ENCODE data around the gene CDYL2. TPM values are rescaled to one million over a fixed set of nuclear protein-coding genes. Genes with fewer than 3 reads are reported as not detected.

The CDYL2 gene
- total RNA-seq, 2 experiments from 2014 or later: 24.5 to 27.8 TPM

DNA sequence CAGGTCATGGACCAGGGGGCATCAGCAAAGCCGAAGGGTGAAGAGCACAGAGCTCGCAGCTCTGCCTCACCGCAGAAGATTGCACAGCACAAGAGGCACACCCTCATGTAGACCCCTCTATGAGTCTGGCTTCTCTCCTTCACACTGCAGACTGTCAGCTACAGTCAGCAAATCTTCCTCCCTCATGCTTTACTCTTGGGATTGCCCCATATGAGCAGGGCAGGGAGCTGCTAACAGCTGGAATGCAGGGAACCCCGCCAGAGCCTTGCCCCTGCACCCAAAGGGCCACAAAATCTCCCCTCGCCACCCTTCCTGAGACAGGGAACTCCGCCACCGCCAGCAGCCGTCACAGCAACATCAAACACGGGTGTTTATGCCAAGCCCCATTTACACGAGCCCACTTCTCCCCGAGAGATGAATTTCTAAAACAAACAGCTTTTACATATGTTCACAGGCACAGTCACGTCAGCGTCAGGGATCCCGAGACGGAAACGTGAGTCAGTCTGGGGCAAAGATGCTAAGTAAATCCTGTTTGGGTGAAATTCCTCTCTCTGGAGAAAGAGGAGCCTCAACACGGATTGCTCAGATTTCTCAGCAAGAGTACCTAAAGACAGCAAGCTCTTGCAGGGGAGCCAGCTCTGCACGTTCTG is 121.9 kb downstream of the CDYL2 start:
- H3K4me1 Mint-ChIP-seq: no peaks in the 10 kb centered on the region
- peaks cover 2% of the 10 kb centered on the region for H3K27me3 Mint-ChIP-seq
- no peak overlapping the region for H3K4me3 Mint-ChIP-seq
- POLR2A ChIA-PET: no interaction called here
- H3K36me3 Mint-ChIP-seq: peaks cover 4% of the 10 kb centered on the region
- ATAC-seq (ENCODE audit: low read depth): no peak
- peaks cover 2% of the 10 kb centered on the region for H3K9me3 Mint-ChIP-seq
- H3K27ac Mint-ChIP-seq: no peak overlapping the region
- no peak for DNase-seq

- no peaks in the 10 kb centered on the region for H3K4me1 Mint-ChIP-seq
- peaks cover 1% of the 10 kb centered on the region for H3K9me3 Mint-ChIP-seq
- H3K27ac Mint-ChIP-seq: no peak overlapping the region
- no peak overlapping the region for H3K4me3 Mint-ChIP-seq
- DNase-seq (no peak), ATAC-seq (ENCODE audit: low read depth) (no peak)
- POLR2A ChIA-PET: no interaction called here
- peaks cover 1% of the 10 kb centered on the region for H3K27me3 Mint-ChIP-seq
- H3K36me3 Mint-ChIP-seq: peaks cover 6% of the 10 kb centered on the region
Measured at GRCh38 chr16:80681436-80681835, 123.0 kb downstream of the CDYL2 start.

DNA sequence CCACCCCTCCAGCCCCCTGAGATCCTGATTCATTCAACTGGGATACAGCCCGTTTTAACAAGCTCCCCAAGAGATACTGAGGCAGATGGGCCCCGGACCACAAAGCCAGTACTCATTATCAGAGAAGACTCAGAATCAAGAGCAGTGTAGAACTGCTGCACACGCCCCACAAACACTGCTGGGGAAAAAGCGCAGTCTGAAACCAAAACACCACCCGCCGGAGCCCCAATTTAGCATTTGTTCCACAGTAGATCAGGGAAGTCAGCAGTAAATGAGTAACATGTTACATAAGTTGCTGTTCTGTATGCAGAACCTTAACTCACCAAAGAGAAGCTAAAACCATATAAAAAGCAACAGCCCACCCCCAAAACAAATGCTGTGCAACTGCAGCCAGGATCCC is 123.6 kb downstream of the CDYL2 start:
- H3K9me3 Mint-ChIP-seq: peaks cover 4% of the 10 kb centered on the region
- peaks cover 6% of the 10 kb centered on the region for H3K36me3 Mint-ChIP-seq
- H3K27ac Mint-ChIP-seq: no peak overlapping the region
- H3K27me3 Mint-ChIP-seq: peaks cover 1% of the 10 kb centered on the region
- ATAC-seq (ENCODE audit: low read depth) (no peak), DNase-seq (no peak)
- H3K4me1 Mint-ChIP-seq: no peaks in the 10 kb centered on the region
- H3K4me3 Mint-ChIP-seq: no peak overlapping the region
- POLR2A ChIA-PET: no interaction called here

DNA sequence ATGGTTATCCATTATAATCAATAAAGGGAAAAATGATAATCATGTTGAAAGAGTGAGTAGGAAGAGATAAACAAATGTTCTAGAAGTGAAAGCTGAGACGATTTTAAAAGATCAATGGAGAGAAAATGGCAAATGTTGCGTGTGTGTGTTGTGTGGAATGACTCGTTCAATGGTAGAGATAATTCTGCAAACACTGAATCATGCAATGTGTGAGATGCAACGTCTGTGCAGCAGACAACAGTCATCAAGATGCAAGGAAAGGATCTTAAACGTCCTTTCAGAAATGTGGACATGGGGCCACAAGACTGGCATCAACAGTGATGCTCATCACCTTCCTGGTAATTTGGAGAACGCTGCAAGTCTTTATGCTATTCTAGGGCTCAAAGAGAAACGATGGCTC is 124.4 kb downstream of the CDYL2 start:
- ATAC-seq (ENCODE audit: low read depth) (no peak), DNase-seq (no peak)
- peaks cover 4% of the 10 kb centered on the region for H3K9me3 Mint-ChIP-seq
- POLR2A ChIA-PET: no interaction called here
- H3K36me3 Mint-ChIP-seq: peaks cover 9% of the 10 kb centered on the region
- no peak overlapping the region for H3K4me3 Mint-ChIP-seq
- H3K4me1 Mint-ChIP-seq: no peaks in the 10 kb centered on the region
- H3K27me3 Mint-ChIP-seq: peaks cover 1% of the 10 kb centered on the region
- no peak overlapping the region for H3K27ac Mint-ChIP-seq

DNA sequence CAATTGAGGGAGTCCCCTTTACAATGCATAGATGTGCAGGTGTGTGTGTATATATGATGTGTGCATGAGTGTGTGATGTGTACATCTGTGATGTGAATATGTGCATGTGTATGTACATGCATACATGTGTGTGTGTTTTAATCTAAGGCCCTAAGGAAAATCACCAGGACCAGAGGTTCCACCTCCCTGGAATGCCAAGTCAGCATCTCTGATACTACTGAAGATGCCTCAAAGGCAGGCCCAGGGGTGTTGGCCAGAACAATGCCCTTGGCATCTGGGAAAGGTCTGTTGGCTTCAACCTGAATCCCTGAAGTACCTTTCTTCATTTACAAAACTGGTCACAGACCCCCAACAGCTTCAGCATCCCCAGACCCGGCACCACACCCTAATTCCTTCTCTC is 129.5 kb downstream of the CDYL2 start:
- DNase-seq: no peak
- POLR2A ChIA-PET: no interaction called here

DNA sequence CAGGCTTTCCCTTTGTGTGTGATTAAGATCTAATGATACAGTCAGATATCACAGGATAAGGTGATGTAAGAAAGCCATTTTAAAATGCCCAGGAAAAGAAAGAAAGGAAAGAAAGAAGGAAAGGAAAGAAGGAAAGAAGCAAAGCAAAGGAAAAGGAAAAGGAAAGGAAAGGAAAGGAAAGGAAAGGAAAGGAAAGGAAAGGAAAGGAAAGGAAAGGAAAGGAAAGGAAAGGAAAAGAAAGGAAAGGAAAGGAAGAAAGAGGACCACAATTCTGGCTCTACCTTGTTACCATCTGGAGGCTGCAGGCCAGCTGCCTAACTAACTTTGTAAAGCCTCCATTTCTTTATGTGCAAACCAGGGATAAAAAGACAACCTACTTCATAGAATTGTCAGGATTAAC is 132.0 kb downstream of the CDYL2 start:
- Mint-ChIP-seq H3K9me3 (peaks cover 12% of the 10 kb centered on the region), H3K4me1 (peaks cover 5% of the 10 kb centered on the region), H3K36me3 (peaks cover 17% of the 10 kb centered on the region), H3K27ac (no peak overlapping the region), H3K27me3 (peaks cover 1% of the 10 kb centered on the region), H3K4me3 (no peak overlapping the region)
- no peak for DNase-seq
- no peak for ATAC-seq (ENCODE audit: low read depth)
- POLR2A ChIA-PET: no interaction called here

More for the DNA sequence above, 129.5 kb downstream of the CDYL2 start:
- Mint-ChIP-seq H3K27me3 (peaks cover 1% of the 10 kb centered on the region), H3K4me3 (no peak overlapping the region), H3K27ac (no peak overlapping the region), H3K9me3 (peaks cover 9% of the 10 kb centered on the region), H3K36me3 (peaks cover 16% of the 10 kb centered on the region), H3K4me1 (peaks cover 4% of the 10 kb centered on the region)
- ATAC-seq (ENCODE audit: low read depth): no peak

GRCh38 chr16:80671281-80671849 is 133.0 kb downstream of the CDYL2 start:
- peaks cover 10% of the 10 kb centered on the region for H3K9me3 Mint-ChIP-seq
- H3K4me3 Mint-ChIP-seq: no peak overlapping the region
- POLR2A ChIA-PET: no interaction called here
- H3K27ac Mint-ChIP-seq: no peak overlapping the region
- no peak for DNase-seq
- H3K36me3 Mint-ChIP-seq: peaks cover 16% of the 10 kb centered on the region
- H3K27me3 Mint-ChIP-seq: no peaks in the 10 kb centered on the region
- no peak for ATAC-seq (ENCODE audit: low read depth)
- H3K4me1 Mint-ChIP-seq: peaks cover 5% of the 10 kb centered on the region

DNA sequence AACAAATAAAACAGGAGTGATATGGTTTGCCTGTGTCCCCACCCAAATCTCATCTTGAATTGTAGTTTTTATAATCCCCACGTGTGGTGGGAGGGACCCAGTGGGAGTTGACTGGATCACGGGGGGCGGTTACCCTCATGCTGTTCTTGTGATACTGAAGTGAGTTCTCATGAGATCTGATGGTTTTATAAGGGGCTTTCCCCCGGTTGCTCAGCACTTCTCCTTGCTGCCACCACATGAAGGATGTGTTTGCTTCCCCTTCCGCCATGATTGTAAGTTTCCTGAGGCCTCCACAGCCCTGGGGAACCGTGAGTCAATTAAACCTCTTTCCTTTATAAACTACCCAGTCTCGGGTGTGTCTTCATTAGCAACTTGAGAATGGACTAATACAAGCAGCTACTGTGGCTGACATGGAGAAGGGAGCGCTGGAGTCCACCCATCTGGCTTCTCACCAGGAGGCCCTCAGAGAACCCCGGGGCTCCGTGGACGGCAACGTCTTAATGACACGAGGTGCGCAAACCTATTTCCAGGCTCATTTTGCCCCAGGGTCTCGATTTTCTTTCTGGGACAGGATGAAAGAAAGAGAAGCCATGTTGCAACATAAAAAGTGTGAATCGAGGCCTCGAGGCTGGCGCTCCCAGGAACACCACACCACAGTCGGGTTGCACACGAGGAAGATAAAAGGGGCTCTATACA is 134.1 kb downstream of the CDYL2 start:
- Mint-ChIP-seq H3K9me3 (peaks cover 8% of the 10 kb centered on the region), H3K27ac (no peak overlapping the region), H3K4me3 (no peak overlapping the region), H3K36me3 (peaks cover 14% of the 10 kb centered on the region), H3K4me1 (peaks cover 5% of the 10 kb centered on the region), H3K27me3 (no peaks in the 10 kb centered on the region)
- DNase-seq: no peak
- no peak for ATAC-seq (ENCODE audit: low read depth)
- POLR2A ChIA-PET: interaction anchor here (0.7 kb wide), 1 partner anchor 79 kb away, joined by 3 read pairs; no protein-coding TSS in a partner anchor

- Mint-ChIP-seq H3K36me3 (peaks cover 13% of the 10 kb centered on the region), H3K9me3 (peaks cover 8% of the 10 kb centered on the region), H3K4me1 (peaks cover 5% of the 10 kb centered on the region), H3K27me3 (no peaks in the 10 kb centered on the region), H3K4me3 (no peak overlapping the region), H3K27ac (no peak overlapping the region)
- POLR2A ChIA-PET: interaction anchor here (0.7 kb wide), 1 partner anchor 78 kb away, joined by 3 read pairs; no protein-coding TSS in a partner anchor
- ATAC-seq (ENCODE audit: low read depth): no peak
- DNase-seq: no peak
Measured at GRCh38 chr16:80669673-80670072, 134.7 kb downstream of the CDYL2 start.

DNA sequence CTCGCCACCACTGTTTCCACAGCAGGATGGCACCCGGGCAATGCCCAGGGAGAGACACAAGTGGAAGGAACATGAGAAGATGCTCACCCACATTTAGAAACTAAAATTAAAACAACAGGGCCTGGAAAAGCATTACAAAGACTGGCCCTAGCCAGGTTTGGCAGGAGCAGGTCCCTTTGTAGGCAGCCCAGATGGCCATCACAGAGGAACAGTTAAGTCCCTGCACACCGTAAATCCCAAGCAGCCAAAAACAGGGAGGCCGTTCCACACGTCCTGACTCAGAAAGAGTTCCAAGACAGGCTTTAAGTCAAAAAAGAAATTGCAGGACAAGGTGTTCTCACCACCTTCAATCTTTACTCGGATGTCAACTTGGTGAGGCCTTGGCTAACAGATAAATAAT is 136.5 kb downstream of the CDYL2 start:
- DNase-seq (no peak), ATAC-seq (ENCODE audit: low read depth) (no peak)
- Mint-ChIP-seq H3K9me3 (peaks cover 8% of the 10 kb centered on the region), H3K4me3 (no peak overlapping the region), H3K27ac (no peak overlapping the region), H3K27me3 (no peaks in the 10 kb centered on the region), H3K36me3 (peaks cover 10% of the 10 kb centered on the region), H3K4me1 (peaks cover 5% of the 10 kb centered on the region)
- POLR2A ChIA-PET: no interaction called here

- H3K4me3 Mint-ChIP-seq: no peak overlapping the region
- no peaks in the 10 kb centered on the region for H3K27me3 Mint-ChIP-seq
- POLR2A ChIA-PET: no interaction called here
- no peak for DNase-seq
- H3K9me3 Mint-ChIP-seq: peaks cover 8% of the 10 kb centered on the region
- peaks cover 4% of the 10 kb centered on the region for H3K4me1 Mint-ChIP-seq
- H3K27ac Mint-ChIP-seq: no peak overlapping the region
- no peak for ATAC-seq (ENCODE audit: low read depth)
- peaks cover 13% of the 10 kb centered on the region for H3K36me3 Mint-ChIP-seq
Measured at GRCh38 chr16:80667251-80667560, 137.2 kb downstream of the CDYL2 start.

GRCh38 chr16:80666378-80667250 is 137.8 kb downstream of the CDYL2 start:
- POLR2A ChIA-PET: no interaction called here
- H3K4me3 Mint-ChIP-seq: no peak overlapping the region
- peaks cover 16% of the 10 kb centered on the region for H3K36me3 Mint-ChIP-seq
- no peak for ATAC-seq (ENCODE audit: low read depth)
- no peak for DNase-seq
- no peak overlapping the region for H3K27ac Mint-ChIP-seq
- H3K27me3 Mint-ChIP-seq: no peaks in the 10 kb centered on the region
- peaks cover 4% of the 10 kb centered on the region for H3K4me1 Mint-ChIP-seq
- H3K9me3 Mint-ChIP-seq: peaks cover 8% of the 10 kb centered on the region

DNA sequence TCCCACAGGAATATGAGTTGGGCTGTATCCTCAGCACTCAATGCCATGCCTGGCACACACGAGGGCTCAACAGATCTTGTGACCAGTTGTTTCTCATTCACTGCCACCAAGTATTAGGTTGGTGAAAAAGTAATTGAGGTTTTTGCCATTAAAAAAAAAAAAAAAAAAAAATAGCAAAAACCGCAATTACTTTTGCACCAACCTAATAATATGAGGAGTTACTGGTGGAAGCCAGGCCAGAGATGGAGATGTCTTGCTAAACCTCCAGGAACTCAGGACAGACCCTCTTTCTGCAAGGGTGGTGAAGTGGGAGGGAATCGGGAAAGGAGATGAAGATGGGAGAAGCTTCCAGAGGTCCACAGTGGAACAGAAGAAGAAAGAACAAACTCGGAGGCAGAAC is 139.0 kb downstream of the CDYL2 start:
- H3K9me3 Mint-ChIP-seq: peaks cover 5% of the 10 kb centered on the region
- no peak overlapping the region for H3K4me3 Mint-ChIP-seq
- ATAC-seq (ENCODE audit: low read depth): no peak
- no peaks in the 10 kb centered on the region for H3K27me3 Mint-ChIP-seq
- H3K36me3 Mint-ChIP-seq: peaks cover 15% of the 10 kb centered on the region
- POLR2A ChIA-PET: no interaction called here
- H3K4me1 Mint-ChIP-seq: peaks cover 4% of the 10 kb centered on the region
- H3K27ac Mint-ChIP-seq: no peak overlapping the region
- DNase-seq: no peak
